NCI-H2029 treated with DMSO at 0.1 percent for 48 hours (cell line): ENCODE measurements around the gene ATP1A3.

ENCODE experiments used
- DNase-seq: peaks from one replicate; lab custom pipeline; 2025; lab: John Stamatoyannopoulos, UW

ATP1A3 gene

GRCh38 chr19:41928754-41929535 lies 65.1 kb downstream of the ATP1A3 start:
- no peak for DNase-seq

- no peak for DNase-seq
Observed at GRCh38 chr19:41928221-41928683, 65.8 kb downstream of the ATP1A3 start, which contains the start of gene ERFL. Gene ERFL, minus strand, starts transcription at chr19:41928449. Its CDS starts 15,530 bp downstream, at chr19:41912919.

- DNase-seq: no peak
Observed at GRCh38 chr19:41927497-41928192, 66.4 kb downstream of the ATP1A3 start.

GRCh38 chr19:41926763-41927496 lies 67.1 kb downstream of the ATP1A3 start:
- no peak for DNase-seq

GRCh38 chr19:41926028-41926762 lies 67.8 kb downstream of the ATP1A3 start:
- DNase-seq: no peak

GRCh38 chr19:41925208-41926003 lies 68.6 kb downstream of the ATP1A3 start:
- no peak for DNase-seq

- DNase-seq: no peak
Observed at GRCh38 chr19:41924151-41925145, 69.6 kb downstream of the ATP1A3 start.

- no peak for DNase-seq
Observed at GRCh38 chr19:41923045-41923788, 70.8 kb downstream of the ATP1A3 start.

GRCh38 chr19:41922585-41922984 lies 71.4 kb downstream of the ATP1A3 start:
- DNase-seq: no peak

GRCh38 chr19:41921577-41922576 lies 72.2 kb downstream of the ATP1A3 start:
- DNase-seq: no peak

- DNase-seq: no peak
Observed at GRCh38 chr19:41920882-41921576, 73.0 kb downstream of the ATP1A3 start.

- no peak for DNase-seq
Observed at GRCh38 chr19:41919948-41920712, 73.9 kb downstream of the ATP1A3 start.

- no peak for DNase-seq
Observed at GRCh38 chr19:41918653-41919244, 75.3 kb downstream of the ATP1A3 start.

- no peak for DNase-seq
Observed at GRCh38 chr19:41918095-41918494, 75.9 kb downstream of the ATP1A3 start.

GRCh38 chr19:41917676-41918075 lies 76.4 kb downstream of the ATP1A3 start:
- no peak for DNase-seq
